ENCODE measurements around the gene P3H3.

P3H3 gene

GRCh38 chr12:6799147-6799546, 29.1 kb upstream of the P3H3 start:
- DNase-seq (ENCODE audit: low read depth in 4 of 4, low spot score in 1 of 4) = no peak

GRCh38 chr12:6807170-6807569, 21.0 kb upstream of the P3H3 start:
- DNase-seq (ENCODE audit: low read depth in 4 of 4, low spot score in 1 of 4) = no peak

- DNase-seq (ENCODE audit: low read depth in 4 of 4, low spot score in 1 of 4) = no peak
Observed at GRCh38 chr12:6809056-6809455, 19.2 kb upstream of the P3H3 start.

GRCh38 chr12:6810758-6811157, 17.4 kb upstream of the P3H3 start:
- no peak for DNase-seq (ENCODE audit: low read depth in 4 of 4, low spot score in 1 of 4)

- no peak for DNase-seq (ENCODE audit: low read depth in 4 of 4, low spot score in 1 of 4)
Observed at GRCh38 chr12:6813363-6813762, 14.8 kb upstream of the P3H3 start.

GRCh38 chr12:6816598-6816997, 11.6 kb upstream of the P3H3 start:
- no peak for DNase-seq (ENCODE audit: low read depth in 4 of 4, low spot score in 1 of 4)

- no peak for DNase-seq (ENCODE audit: low read depth in 4 of 4, low spot score in 1 of 4)
Observed at GRCh38 chr12:6817098-6817497, 11.1 kb upstream of the P3H3 start.

- no peak for DNase-seq (ENCODE audit: low read depth in 4 of 4, low spot score in 1 of 4)
Observed at GRCh38 chr12:6817662-6818157, 10.5 kb upstream of the P3H3 start.

GRCh38 chr12:6818222-6818621, 10.0 kb upstream of the P3H3 start:
- DNase-seq (ENCODE audit: low read depth in 4 of 4, low spot score in 1 of 4) = no peak

GRCh38 chr12:6818645-6819044, 9.6 kb upstream of the P3H3 start:
- no peak for DNase-seq (ENCODE audit: low read depth in 4 of 4, low spot score in 1 of 4)

DNA sequence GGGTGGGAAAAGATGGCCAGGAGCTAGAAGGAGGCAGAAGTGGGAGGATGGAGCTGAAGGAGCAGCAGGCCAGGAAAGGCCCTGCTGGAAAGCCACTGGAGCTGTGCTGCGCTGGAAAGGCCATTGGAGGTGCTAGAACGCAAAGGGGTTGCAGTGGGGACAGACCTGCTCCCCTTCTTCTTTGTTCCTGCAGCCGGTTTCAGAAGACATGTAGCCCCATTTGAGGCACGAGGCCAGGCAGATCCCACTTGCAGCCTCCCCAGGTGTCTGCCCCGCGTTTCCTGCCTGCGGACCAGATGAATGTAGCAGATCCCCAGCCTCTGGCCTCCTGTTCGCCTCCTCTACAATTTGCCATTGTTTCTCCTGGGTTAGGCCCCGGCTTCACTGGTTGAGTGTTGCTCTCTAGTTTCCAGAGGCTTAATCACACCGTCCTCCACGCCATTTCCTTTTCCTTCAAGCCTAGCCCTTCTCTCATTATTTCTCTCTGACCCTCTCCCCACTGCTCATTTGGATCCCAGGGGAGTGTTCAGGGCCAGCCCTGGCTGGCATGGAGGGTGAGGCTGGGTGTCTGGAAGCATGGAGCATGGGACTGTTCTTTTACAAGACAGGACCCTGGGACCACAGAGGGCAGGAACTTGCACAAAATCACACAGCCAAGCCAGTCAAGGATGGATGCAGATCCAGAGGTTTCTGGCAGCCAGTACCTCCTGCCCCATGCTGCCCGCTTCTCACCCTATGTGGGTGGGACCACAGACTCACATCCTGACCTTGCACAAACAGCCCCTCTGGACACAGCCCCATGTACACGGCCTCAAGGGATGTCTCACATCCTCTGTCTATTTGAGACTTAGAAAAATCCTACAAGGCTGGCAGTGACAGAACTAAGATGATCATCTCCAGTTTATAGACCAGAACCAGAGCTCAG, 8.8 kb upstream of the P3H3 start:
- DNase-seq (ENCODE audit: low read depth in 4 of 4, low spot score in 1 of 4) = no peak

DNA sequence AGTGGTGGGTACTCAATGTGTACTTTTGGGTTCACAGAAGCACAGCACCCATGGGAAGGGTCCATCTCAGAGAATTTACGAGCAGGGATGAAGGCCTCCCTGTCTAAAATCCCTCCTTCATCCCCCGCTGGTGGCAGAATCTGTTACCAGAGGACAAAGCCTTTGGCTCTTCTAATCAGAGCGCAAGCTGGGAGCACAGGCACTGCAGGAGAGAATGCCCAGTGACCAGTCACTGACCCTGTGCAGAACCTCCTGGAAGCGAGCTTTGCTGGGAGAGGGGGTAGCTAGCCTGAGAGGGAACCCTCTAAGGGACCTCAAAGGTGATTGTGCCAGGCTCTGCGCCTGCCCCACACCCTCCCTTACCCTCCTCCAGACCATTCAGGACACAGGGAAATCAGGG, 8.0 kb upstream of the P3H3 start:
- DNase-seq (ENCODE audit: low read depth in 4 of 4, low spot score in 1 of 4) = no peak

DNA sequence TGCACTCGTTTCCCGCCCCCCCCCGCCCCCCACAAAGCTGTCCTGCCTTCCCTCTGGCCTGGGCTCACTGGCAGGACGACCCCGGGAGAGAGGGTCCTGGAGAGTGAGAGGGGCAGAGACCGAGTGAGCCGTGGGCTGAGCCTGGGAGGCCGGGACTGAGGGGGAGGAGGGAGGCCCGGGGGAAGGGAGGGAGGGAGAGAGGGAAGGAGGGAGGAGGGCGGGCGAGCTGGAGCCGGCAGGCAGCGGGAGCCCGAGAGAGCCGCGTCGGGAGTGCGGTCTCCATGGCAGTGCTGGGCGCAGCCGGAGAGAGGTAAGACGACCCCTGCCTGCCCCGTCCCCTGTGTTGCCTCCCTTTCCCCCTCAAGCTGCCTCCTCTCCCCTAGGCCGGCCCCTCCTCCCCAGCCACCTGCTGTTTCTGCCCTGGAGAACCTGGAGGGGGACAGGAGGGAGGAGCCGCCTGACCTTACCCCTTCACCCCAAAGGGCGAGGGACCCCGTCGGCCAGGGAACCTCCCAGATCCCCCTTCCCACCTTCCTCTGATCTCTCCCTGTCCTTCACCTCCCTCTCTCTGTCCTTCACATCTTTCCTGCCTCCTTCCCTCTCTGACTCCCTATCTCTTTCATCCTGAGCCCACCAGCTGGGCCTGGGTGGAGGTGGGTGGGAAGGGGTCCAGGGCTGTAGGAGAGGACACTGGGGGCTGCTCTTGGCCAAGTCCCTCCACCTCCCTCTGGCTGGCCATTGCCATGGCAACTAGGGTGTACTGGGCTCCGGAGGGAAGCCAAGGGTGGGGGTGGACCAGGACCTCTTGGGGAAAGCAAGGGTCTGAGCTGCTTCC, 6.4 kb upstream of the P3H3 start, which contains the start of gene GPR162:
TSS of gene GPR162 (plus strand) at position 231 of the 835 bp plus-strand sequence. CDS start 2,078 bp downstream, outside the sequence.
- no peak for DNase-seq (ENCODE audit: low read depth in 4 of 4, low spot score in 1 of 4)

DNA sequence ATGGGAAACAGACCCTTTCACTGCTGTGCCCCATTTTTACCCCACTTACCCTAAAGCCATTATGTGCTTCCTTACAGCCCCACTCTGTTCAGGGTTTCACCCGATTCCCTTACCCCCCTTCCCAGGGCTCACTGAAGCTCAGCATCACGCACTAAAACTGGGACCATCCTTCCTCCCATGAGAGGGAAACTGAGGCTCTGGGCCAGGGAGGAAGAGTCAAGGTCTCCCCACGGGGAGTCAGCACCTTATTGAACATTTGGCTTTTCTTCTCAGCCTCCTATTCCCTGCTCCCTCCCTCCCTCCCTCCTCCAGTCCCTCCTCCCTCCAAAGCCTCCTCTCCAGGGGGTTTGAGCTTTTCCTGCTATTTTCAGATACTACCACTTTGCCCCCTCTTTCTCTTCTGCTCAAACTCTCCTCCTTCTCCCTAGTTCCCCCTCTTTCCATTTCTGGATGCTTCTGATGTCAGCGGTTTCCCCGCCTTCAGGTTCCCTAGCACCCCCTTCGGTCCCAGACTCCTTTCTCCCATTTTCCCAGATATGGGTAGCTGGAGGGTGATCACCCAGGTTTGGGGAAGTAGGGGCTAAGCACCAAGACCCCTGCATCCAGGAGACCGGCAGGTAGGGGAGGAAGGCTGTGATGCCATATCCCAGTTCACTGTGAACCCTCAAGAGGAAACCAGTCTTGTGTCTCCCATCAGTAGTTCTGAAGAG, 5.6 kb upstream of the P3H3 start:
- DNase-seq (ENCODE audit: low read depth in 4 of 4, low spot score in 1 of 4) = no peak

DNA sequence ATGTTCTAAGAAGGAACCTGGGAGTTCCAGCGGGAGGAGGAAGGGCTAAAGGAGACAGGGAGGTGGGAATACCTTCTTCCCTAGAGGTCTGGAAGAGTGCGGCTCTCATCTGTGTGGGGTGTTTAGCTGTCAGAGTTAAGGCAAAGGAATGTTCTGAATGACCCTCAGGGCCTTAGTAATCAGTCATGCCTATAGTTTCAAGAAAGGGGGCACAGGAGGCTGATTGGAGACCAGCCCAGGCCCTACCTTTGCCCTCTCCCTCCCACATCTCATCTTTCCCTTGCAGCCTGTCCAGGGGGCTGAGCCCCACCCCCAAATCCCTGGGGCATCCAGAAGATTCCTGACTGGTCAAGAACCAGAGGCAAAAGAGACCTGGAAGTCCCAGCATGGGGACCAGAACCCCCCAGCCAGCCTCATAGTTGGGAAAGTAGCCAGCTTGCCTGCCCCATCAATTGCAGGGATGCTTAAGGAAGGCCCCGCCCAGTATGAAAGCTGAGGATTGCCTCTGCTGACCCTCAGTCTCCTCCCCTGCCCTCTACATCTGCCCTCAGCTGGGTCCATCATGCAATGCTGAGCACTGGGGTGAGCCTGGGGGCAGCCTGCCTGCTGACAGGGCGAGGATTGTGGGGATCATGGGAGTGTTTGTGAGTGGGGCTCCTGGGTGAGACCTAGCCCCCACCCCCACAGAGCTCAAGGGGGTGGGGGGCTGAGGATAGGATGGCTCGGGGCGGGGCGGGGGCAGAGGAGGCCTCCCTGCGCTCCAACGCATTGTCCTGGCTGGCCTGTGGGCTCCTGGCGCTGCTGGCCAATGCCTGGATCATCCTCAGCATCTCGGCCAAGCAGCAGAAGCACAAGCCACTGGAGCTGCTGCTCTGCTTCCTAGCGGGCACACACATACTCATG, 4.8 kb upstream of the P3H3 start:
- no peak for DNase-seq (ENCODE audit: low read depth in 4 of 4, low spot score in 1 of 4)

DNA sequence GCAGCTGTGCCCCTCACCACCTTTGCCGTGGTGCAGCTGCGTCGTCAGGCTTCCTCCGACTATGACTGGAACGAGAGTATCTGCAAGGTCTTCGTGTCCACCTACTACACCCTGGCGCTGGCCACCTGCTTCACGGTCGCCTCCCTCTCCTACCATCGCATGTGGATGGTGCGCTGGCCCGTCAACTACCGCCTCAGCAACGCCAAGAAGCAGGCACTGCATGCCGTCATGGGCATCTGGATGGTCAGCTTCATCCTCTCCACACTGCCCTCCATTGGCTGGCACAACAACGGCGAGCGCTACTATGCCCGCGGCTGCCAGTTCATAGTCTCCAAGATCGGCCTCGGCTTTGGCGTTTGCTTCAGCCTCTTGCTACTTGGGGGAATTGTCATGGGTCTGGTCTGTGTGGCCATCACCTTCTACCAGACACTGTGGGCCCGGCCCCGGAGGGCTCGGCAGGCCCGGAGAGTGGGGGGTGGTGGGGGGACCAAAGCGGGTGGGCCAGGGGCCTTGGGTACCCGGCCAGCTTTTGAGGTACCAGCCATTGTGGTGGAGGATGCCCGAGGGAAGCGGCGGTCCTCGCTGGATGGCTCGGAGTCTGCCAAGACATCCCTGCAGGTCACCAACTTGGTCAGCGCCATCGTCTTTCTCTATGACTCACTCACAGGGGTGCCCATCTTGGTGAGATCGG, 4.0 kb upstream of the P3H3 start:
- no peak for DNase-seq (ENCODE audit: low read depth in 4 of 4, low spot score in 1 of 4)

DNA sequence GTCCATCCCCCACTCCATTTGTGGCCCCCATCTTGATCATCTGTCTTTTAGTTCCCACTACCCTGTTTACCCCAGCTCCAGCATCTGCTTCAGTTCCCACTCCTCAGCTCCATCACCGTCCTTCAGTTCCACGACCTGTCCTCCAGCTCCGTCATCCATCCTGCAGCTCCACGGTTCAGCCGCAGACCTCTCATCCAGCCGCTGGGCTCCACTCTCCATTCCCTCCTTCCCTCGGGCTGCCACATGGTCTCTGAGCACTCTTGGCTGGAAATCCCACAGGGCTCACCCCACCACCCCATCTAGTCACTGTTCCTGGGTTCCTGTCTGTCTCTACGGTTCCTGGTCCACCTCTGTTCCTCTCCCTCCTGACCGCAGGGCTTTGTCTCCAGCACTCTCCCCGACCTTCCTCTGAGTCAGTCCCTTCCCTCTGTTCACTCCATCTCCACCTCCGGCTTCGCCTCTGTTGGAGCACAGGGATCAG, 3.3 kb upstream of the P3H3 start:
- no peak for DNase-seq (ENCODE audit: low read depth in 4 of 4, low spot score in 1 of 4)

DNA sequence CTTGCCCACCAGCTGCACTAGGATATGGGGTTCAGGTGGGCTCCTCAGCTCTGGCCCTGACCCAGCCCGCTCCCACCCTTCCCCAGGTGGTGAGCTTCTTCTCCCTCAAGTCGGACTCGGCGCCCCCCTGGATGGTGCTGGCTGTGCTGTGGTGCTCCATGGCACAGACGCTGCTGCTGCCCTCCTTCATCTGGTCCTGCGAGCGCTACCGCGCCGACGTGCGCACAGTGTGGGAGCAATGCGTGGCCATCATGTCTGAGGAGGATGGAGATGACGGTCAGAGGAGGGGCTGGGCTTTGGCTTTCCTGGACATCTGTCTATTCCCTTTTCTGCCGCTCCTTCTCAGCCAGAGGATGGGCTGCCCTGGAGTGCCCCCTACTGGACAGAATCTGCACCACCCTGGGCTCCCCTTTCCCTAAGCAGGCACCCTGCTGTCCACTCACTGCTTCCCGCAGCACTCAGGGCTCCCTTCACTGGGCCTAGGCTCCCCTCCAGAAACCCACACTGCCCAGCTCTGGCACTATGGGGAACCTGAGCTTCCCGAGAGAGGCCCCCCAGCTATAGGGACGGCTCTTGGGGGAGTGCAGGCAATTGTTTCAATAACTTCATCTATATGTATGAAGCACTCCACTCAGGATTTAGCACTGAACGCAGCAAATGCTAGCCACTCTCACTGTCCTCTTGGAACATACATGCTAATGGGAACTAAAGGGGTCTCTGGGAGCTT, 2.6 kb upstream of the P3H3 start:
- DNase-seq (ENCODE audit: low read depth in 4 of 4, low spot score in 1 of 4) = peak; percentile 74 to 86 (median 77)
